ENCODE data around the gene GABBR1. TPM values are rescaled to one million over a fixed set of nuclear protein-coding genes. Genes with fewer than 3 reads are reported as not detected.
A peak's percentile ranks its signal among the peaks of the same experiment; 100 is the strongest.

GABBR1 gene
- polyA plus RNA-seq, 1 of the 3 experiments (the other 2 are of a cell fraction), result 26.8 TPM

DNA sequence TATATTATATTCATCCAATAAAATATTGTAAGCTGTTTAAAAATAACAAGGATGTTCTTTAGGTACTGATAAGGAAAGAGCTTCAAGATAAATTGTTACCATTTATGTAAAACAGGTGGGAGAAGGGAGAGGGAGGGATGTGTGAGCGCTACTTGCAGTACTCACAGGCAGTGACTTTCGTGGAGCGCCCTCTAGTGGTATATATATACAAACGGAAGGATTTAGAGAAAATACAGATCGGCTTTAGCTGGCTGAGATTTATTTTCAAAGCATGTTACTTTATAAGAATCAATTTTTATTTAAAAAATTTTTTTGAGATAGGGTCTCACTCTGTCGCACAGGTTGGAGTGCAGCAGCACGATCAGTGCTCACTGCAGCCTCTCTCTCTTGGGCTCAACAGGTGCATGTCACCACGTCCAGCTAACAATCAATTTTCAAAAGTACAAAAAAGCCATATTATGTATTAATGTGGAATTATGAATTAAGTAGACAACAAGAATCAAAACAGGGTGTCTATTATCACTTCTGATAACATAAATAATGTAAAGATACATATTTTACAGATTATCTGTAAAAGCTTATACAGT, 20.6 kb upstream of the GABBR1 start:
- 4% methylated on average over 8 of the region's 8 CpGs for WGBS (ENCODE audit: low lambda C conversion rate)
- Histone ChIP-seq H2AFZ (ENCODE audit: low read depth) (no peak overlapping the region), H3K27me3 (ENCODE audit: insufficient read depth) (peaks cover 21% of the 10 kb centered on the region), H3K9ac (no peak overlapping the region), H3F3A (replicated peaks; ENCODE audit: insufficient read depth) (no peaks in the 10 kb centered on the region), H3K79me2 (ENCODE audit: insufficient read depth) (no peaks in the 10 kb centered on the region), H3K4me2 (no peak overlapping the region), H3K27ac (ENCODE audit: low read depth in 2 of 2, low read length in 1 of 2) (no peak overlapping the region), H3K9me3 (no peaks in the 10 kb centered on the region), H3K4me3 (ENCODE audit: low read depth in 2 of 2, low read length in 1 of 2) (no peak overlapping the region; a peak in 1 of 4 replicates), H3K4me1 (ENCODE audit: control insufficient read depth in 1 of 2, insufficient read depth in 2 of 2, low read depth in 1 of 2, low read length in 1 of 2) (peaks cover 0 to 7% of the 10 kb centered on the region in 2 experiments; a peak in 1 of 4 replicates), H3K9me2 (no peaks in the 10 kb centered on the region), H3K36me3 (replicated peaks in 1 of 2; ENCODE audit: control insufficient read depth in 1 of 2, insufficient read depth in 2 of 2, low read length in 1 of 2) (no peaks in the 10 kb centered on the region), H4K20me1 (ENCODE audit: insufficient read depth) (no peaks in the 10 kb centered on the region)
- CTCF ChIA-PET, result interaction anchor here (0.6 to 8.1 kb wide), 40 partner anchors 10 to 1713 kb away, joined by 3 to 120 read pairs (median 4); partner anchors contain the start of gene GABBR1
- POLR2A ChIA-PET, result no interaction called here
- TF ChIP-seq GABPA (IDR thresholded peaks at IDR 0.05; ENCODE audit: low read depth) (no peak), REST (IDR thresholded peaks at IDR 0.05; ENCODE audit: low read depth, low read length) (no peak), RFX5 (IDR thresholded peaks at IDR 0.05; ENCODE audit: low read length) (peak; percentile 73), CTCF (IDR thresholded peaks at IDR 0.05) (peak; percentile 85), MXI1 (IDR thresholded peaks at IDR 0.05; ENCODE audit: low read depth, low read length) (no peak), SMC3 (IDR thresholded peaks at IDR 0.05; ENCODE audit: low read depth, low read length) (peak; percentile 3; the same call in 1 of the 2 replicates), JUND (IDR thresholded peaks at IDR 0.05) (no peak), RAD21 (IDR thresholded peaks at IDR 0.05; ENCODE audit: low read length) (peak; percentile 40), FOSL2 (IDR thresholded peaks at IDR 0.05; ENCODE audit: borderline replicate concordance, low read depth) (no peak)
- DNase-seq, result peak; percentile 62

DNA sequence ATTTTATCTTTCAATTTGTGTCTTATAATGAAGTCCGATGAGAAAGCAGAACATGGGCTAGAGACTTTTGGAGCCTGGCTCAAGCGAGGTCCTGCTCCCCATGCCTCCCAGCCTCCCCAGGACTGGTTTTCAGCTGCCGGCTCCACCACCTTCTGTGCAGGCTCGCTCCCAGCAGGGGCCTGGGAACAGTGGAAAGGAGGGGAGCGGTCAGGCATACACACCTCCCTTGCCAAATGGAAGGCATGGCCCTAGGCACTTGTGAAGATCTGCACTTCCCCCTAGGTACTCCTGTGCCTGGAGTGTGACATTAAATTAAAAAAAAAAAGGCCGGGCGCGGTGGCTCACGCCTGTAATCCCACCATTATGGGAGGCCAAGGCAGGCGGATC, 19.2 kb upstream of the GABBR1 start:
- Histone ChIP-seq H2AFZ (ENCODE audit: low read depth) (no peak overlapping the region), H3K79me2 (ENCODE audit: insufficient read depth) (no peaks in the 10 kb centered on the region), H3K9me3 (no peaks in the 10 kb centered on the region), H3K9me2 (no peaks in the 10 kb centered on the region), H3K9ac (no peak overlapping the region), H3K4me1 (ENCODE audit: control insufficient read depth in 1 of 2, insufficient read depth in 2 of 2, low read depth in 1 of 2, low read length in 1 of 2) (peaks cover 0 to 7% of the 10 kb centered on the region in 2 experiments; a peak in 1 of 4 replicates), H3K36me3 (replicated peaks in 1 of 2; ENCODE audit: control insufficient read depth in 1 of 2, insufficient read depth in 2 of 2, low read length in 1 of 2) (no peaks in the 10 kb centered on the region), H3K4me3 (ENCODE audit: low read depth in 2 of 2, low read length in 1 of 2) (no peak overlapping the region), H3K27me3 (ENCODE audit: insufficient read depth) (peaks cover 10% of the 10 kb centered on the region; the same call in 1 of the 2 replicates), H4K20me1 (ENCODE audit: insufficient read depth) (no peaks in the 10 kb centered on the region), H3F3A (replicated peaks; ENCODE audit: insufficient read depth) (no peaks in the 10 kb centered on the region), H3K27ac (ENCODE audit: low read depth in 2 of 2, low read length in 1 of 2) (no peak overlapping the region), H3K4me2 (no peak overlapping the region)
- CTCF ChIA-PET, result interaction anchor here (1.0 to 8.1 kb wide), 17 partner anchors 11 to 883 kb away, joined by 3 to 120 read pairs (median 9); partner anchors contain the start of gene GABBR1
- TF ChIP-seq TCF12 (IDR thresholded peaks at IDR 0.05), result no peak
- no peak for TF ChIP-seq GATA2 (CRISPR knock-in tag; IDR thresholded peaks at IDR 0.05)
- no peak for TF ChIP-seq SIN3A (IDR thresholded peaks at IDR 0.05; ENCODE audit: borderline replicate concordance, low read depth, low read length)
- TF ChIP-seq CHD2 (IDR thresholded peaks at IDR 0.05; ENCODE audit: low read length, partially characterized antibody), result no peak
- POLR2A ChIA-PET, result no interaction called here
- no peak for DNase-seq
- WGBS (ENCODE audit: low lambda C conversion rate), result 75% methylated on average over 9 of the region's 10 CpGs
